Measurements from ENCODE around the gene NR2C2AP.

NR2C2AP gene

DNA sequence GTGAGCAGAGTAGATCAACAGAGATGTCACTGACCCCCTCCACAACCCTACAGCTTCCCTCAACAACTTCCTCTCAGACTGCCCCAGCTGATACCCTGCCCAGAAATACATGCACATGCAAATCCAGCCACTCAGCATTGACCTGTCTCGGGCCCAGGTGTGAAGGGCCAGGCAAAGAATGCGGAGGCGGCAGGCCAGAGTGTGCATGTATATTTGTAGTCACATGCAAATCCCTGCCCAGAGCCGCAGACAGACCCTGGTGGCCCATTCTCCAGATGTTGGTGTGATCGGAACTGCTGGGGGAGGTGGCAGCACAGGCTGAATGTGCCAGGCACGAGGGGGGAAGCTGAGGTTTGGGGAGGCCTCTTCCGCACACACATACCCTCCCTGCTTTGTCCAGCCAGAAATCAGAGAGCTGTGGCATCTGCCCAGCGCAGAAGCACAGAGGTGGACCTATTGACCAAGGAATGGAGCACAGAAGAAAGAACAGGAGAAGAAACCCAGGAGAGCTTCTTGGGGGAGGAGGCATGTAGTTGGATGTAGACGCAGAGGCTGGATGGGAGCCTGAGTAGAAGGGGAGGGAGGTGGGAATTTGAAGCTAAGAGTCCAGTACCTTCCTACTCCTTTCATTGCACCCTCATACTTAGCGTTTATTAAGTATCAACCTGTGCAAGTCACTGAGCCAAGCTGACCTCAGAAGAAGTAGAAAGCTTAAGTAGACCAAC, 47.6 kb downstream of the NR2C2AP start:
- no peak for DNase-seq (ENCODE audit: low read depth, low spot score)
- Histone ChIP-seq H3K36me3 (ENCODE audit: insufficient read depth, low read length) (no peaks in the 10 kb centered on the region), H3K4me3 (no peak overlapping the region), H3K9me3 (ENCODE audit: low read depth, low read length) (no peaks in the 10 kb centered on the region), H3K9ac (ENCODE audit: insufficient read length) (no peak overlapping the region), H3K27ac (no peak overlapping the region)
- TF ChIP-seq POLR2AphosphoS5 (IDR thresholded peaks at IDR 0.05; ENCODE audit: borderline replicate concordance, low read depth, low read length) = no peak
- TF ChIP-seq EZH2 (IDR thresholded peaks at IDR 0.05) = no peak
- TF ChIP-seq FOXP2 (optimal IDR thresholded peaks at IDR 0.05; ENCODE audit: control extremely low read depth, extremely low read length, insufficient read depth) = no peak

- TF ChIP-seq POLR2AphosphoS5 (IDR thresholded peaks at IDR 0.05; ENCODE audit: borderline replicate concordance, low read depth, low read length) = no peak
- TF ChIP-seq FOXP2 (optimal IDR thresholded peaks at IDR 0.05; ENCODE audit: control extremely low read depth, extremely low read length, insufficient read depth) = no peak
- no peak for TF ChIP-seq EZH2 (IDR thresholded peaks at IDR 0.05)
- Histone ChIP-seq H3K27ac (no peak overlapping the region), H3K36me3 (ENCODE audit: insufficient read depth, low read length) (no peaks in the 10 kb centered on the region), H3K4me3 (no peak overlapping the region), H3K9ac (ENCODE audit: insufficient read length) (no peak overlapping the region), H3K9me3 (ENCODE audit: low read depth, low read length) (no peaks in the 10 kb centered on the region)
- no peak for DNase-seq (ENCODE audit: low read depth, low spot score)
These were observed 48.3 kb downstream of the NR2C2AP start for GRCh38 chr19:19154768-19155494.

GRCh38 chr19:19152668-19153384, 50.4 kb downstream of the NR2C2AP start:
- Histone ChIP-seq H3K27ac (no peak overlapping the region), H3K36me3 (ENCODE audit: insufficient read depth, low read length) (no peaks in the 10 kb centered on the region), H3K9ac (ENCODE audit: insufficient read length) (no peak overlapping the region), H3K4me3 (no peak overlapping the region), H3K9me3 (ENCODE audit: low read depth, low read length) (no peaks in the 10 kb centered on the region)
- no peak for DNase-seq (ENCODE audit: low read depth, low spot score)
- TF ChIP-seq POLR2AphosphoS5 (IDR thresholded peaks at IDR 0.05; ENCODE audit: borderline replicate concordance, low read depth, low read length) = no peak
- no peak for TF ChIP-seq EZH2 (IDR thresholded peaks at IDR 0.05)
- no peak for TF ChIP-seq FOXP2 (optimal IDR thresholded peaks at IDR 0.05; ENCODE audit: control extremely low read depth, extremely low read length, insufficient read depth)

- Histone ChIP-seq H3K9ac (ENCODE audit: insufficient read length) (no peak overlapping the region), H3K27ac (no peak overlapping the region), H3K9me3 (ENCODE audit: low read depth, low read length) (no peaks in the 10 kb centered on the region), H3K36me3 (ENCODE audit: insufficient read depth, low read length) (no peaks in the 10 kb centered on the region), H3K4me3 (no peak overlapping the region)
- TF ChIP-seq EZH2 (IDR thresholded peaks at IDR 0.05) (no peak), FOXP2 (optimal IDR thresholded peaks at IDR 0.05; ENCODE audit: control extremely low read depth, extremely low read length, insufficient read depth) (no peak), POLR2AphosphoS5 (IDR thresholded peaks at IDR 0.05; ENCODE audit: borderline replicate concordance, low read depth, low read length) (no peak)
- DNase-seq (ENCODE audit: low read depth, low spot score) = no peak
These were observed 51.8 kb downstream of the NR2C2AP start for GRCh38 chr19:19151418-19151817.

Data from SK-N-MC (cell line).